GM12875 (cell line): ENCODE measurements around the gene MUSK.

Experiments
- H3K4me3 ChIP-seq: one replicate; pipeline ENCODE4 v1.5.1; 2011; ENCODE audit warnings: low read depth, low read length, control low read depth
- TF ChIP-seq, protein P1 (sequence below): IDR thresholded peaks from 2 replicates; pipeline ENCODE4 v1.5.1; 2011; ENCODE audit warnings: low read depth, mild to moderate bottlenecking, control low read depth, inconsistent platforms, low read length, moderate library complexity, borderline replicate concordance; ENCODE audit not compliant: insufficient read depth

MUSK gene

DNA sequence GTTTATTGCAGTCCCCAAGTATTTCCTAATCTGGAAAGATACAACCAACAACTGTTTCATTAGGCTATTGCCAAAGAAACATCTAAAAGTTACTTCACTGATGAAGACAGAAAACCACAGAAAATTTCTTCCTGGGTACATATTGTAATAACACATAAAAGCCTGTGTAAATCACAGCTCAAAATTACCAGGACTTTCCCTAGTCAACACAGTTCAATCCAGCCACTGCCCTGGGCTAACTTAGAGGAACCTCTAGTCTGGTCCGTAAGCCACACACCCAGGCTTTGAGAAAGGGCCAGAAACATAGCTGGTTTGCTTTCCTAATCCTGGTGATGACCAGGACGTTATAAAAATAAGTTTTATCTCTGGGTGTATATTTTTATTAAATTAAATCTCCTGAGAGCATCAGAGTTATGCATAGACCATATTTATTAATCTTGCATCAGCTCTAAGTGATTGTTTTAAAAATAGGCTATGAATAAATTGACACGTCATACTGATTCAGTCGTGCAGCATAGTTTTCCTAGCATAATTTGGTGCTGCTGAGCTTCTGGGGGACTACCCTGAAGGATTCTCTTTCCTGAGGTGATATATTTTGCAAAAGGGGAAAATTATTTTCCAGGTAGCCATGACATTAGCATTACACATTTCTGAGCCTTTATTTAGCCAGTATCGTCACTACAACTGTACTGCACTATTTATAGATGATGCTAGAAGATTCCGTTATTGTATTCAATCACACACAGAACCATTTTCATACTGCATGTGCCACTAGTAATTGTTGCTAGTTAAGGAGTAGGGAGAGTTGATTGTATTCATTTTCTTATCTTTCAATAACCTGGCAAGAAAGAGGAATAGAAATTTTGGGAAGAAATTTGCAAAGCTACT lies 12.6 kb upstream of the MUSK start:
- TF ChIP-seq, protein P1, sequence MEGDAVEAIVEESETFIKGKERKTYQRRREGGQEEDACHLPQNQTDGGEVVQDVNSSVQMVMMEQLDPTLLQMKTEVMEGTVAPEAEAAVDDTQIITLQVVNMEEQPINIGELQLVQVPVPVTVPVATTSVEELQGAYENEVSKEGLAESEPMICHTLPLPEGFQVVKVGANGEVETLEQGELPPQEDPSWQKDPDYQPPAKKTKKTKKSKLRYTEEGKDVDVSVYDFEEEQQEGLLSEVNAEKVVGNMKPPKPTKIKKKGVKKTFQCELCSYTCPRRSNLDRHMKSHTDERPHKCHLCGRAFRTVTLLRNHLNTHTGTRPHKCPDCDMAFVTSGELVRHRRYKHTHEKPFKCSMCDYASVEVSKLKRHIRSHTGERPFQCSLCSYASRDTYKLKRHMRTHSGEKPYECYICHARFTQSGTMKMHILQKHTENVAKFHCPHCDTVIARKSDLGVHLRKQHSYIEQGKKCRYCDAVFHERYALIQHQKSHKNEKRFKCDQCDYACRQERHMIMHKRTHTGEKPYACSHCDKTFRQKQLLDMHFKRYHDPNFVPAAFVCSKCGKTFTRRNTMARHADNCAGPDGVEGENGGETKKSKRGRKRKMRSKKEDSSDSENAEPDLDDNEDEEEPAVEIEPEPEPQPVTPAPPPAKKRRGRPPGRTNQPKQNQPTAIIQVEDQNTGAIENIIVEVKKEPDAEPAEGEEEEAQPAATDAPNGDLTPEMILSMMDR, result no peak

DNA sequence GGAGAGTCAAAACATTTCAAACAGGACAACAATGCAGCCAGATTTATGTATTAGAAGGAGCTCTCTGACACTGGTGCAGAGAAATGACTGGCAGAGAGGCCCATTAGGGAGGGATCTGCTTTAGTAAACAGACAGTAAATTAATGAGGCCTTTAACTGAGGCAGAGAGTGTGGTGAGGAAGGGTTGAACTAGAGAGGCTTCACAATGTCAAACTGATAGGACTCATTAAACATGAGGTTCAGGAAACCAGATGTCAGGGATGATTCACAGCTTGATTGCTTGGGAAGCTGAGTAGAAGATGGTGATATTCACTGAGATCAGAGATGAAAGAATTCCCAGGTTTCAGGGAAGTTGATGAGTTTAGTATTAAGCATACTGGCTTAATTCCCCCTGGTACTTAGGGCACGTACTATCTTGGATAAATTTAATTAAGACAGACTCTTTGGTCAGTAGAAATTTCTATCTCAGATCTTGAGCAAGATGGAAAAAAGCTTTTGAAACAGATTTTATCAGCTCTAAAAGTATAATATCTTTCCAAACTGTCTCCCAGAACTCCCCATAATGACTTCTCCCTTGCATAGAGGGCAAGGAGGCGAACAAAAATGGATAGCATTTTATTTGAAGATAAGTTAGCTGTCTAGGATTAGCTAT lies 8.6 kb upstream of the MUSK start:
- no peak overlapping the region for H3K4me3 ChIP-seq

More for the DNA sequence above, 12.6 kb upstream of the MUSK start:
- no peak overlapping the region for H3K4me3 ChIP-seq

DNA sequence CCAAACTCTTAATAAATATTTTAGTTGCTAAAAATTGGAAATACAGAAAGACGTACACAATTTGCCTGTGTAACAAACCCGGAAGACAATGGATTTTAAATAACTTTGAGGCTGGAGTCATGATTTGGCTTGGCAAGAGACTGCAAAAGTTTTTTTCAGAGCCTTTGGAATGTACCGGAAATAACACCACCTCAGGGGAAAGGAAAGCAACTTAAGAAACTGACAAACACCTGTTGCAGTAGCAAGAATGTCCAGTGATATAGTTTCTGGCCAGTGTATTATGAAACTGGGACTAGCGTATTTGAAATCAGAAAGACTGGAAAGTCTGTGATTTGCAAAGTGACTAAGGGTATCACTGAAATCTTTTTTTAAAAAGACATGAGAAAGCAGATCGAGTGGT lies 842 bp downstream of the MUSK start:
- TF ChIP-seq, protein P1, result no peak
- H3K4me3 ChIP-seq, result no peak overlapping the region

More for the DNA sequence above, 8.6 kb upstream of the MUSK start:
- TF ChIP-seq, protein P1, result no peak

DNA sequence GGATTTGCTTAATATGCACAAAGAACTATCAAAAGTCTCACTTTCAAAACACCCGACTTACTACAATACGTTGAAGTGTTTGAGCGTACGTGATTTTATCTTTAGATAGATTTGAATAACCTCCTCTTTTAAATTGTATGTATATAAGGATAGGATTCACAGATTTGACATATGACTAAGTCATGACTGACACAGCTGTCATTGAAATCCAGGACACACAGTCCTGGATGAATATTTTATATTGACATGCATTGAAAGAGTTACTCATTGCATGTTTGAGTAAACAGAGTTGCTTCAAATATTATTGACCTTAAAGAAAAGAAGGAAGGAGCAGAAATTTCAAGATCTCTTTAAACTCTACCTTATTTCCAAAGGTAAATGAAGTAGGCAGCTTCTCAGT lies 3.3 kb downstream of the MUSK start:
- TF ChIP-seq, protein P1, result no peak
- no peak overlapping the region for H3K4me3 ChIP-seq

DNA sequence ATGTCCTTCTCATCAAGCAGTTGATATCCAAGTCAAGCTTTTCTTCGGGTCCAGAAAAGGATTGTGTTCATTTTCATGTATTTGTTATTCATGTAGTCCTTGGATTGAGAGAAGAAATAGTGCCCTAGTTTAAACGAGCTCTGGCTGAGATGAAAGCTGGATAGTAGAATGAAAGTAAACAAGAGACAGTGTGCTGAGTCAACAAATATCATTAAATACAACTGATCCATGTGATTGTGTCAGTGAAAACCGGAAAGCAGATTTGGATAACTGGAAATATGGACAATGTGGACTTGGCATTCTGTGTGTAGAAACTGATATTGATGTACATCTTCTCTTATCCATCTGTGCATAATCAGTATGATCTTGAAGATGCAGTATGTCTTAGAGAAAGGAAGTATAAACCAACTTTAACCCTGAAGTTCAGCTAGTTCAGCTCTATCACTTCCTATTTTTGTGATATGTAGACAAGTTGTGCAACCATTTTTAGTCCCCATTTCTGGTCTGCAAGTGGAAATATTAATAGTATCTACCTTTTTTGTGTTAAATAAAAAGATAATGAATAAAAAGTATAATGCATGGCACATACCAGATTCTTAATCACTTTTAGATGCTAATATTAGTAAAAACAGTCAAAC lies 4.4 kb downstream of the MUSK start:
- TF ChIP-seq, protein P1, result no peak
- H3K4me3 ChIP-seq, result no peak overlapping the region

DNA sequence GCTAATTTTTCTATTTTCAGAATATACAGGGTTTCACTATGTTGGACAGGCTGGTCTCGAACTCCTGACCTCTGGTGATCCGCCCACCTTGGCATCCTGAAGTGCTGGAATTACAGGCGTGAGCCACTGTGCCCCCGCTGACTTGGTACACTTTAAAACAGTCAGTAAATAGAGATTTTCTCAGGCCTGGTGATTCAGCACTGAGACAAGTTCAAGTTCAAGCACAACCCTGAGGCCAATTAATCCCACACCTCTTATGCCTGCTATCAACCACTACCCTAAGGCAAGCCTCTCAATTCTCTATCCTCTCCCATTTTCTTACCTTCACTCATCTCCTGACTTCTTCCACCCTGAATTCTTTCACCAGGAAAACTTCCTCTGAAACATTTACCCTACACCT lies 18.9 kb downstream of the MUSK start:
- no peak overlapping the region for H3K4me3 ChIP-seq
- TF ChIP-seq, protein P1, result no peak
